Hematopoietic multipotent progenitor cell treated with erythropoietin and hydrocortisone succinate and interleukin-3 and kit ligand, for 6 days (in vitro differentiated cells): ENCODE data around the gene ITLN1.
"Not testable (repeated sequence)": the region's sequence is repeated elsewhere in the genome, so short reads cannot be mapped to it uniquely, and the experiment has no call there.

Experiments
- DNase-seq: peaks from one replicate; pipeline ENCODE4 v3.0.0-alpha.2; 2015

Gene ITLN1

DNA sequence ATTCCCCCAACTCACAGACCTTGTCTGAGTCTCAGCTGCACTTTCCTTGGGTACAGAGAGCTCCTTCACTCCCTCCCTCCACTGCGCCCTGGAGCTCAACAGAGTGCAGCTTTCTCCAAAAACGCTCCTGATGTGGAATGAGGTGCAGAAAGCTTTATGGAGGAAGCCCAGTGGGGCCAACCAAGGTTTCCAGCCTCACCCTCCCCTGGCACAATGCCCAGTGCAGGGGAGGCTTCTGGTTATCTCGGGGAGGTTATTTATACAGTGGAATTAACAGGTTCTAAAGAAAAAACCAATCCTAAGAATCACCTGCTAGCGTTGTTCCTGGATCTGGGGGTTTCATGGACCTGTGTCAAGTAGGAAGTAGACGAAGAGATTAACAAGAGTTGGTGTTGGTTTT, at the start of gene ITLN1:
Gene ITLN1, minus strand, starts transcription at position 139 of the 400 bp plus-strand sequence. CDS start 303 bp downstream, outside the sequence.
- DNase-seq: peak; percentile 83

DNA sequence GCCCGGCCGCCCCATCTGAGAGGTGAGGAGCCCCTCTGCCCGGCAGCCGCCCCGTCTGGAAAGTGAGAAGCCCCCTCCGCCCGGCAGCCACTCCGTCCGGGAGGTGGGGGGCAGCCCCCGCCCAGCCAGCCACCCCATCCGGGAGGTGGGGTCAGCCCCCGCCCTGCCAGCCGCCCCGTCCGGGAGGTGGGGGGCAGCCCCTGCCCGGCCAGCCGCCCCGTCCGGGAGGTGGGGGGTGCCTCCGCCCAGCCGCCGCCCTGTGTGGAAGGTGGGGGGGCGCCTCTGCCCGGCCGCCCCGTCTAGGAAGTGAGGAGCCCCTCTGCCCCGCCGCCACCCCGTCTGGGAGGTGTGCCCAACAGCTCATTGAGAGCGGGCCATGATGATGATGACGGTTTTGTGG, 48.3 kb upstream of the ITLN1 start:
- DNase-seq: not testable (repeated sequence)

DNA sequence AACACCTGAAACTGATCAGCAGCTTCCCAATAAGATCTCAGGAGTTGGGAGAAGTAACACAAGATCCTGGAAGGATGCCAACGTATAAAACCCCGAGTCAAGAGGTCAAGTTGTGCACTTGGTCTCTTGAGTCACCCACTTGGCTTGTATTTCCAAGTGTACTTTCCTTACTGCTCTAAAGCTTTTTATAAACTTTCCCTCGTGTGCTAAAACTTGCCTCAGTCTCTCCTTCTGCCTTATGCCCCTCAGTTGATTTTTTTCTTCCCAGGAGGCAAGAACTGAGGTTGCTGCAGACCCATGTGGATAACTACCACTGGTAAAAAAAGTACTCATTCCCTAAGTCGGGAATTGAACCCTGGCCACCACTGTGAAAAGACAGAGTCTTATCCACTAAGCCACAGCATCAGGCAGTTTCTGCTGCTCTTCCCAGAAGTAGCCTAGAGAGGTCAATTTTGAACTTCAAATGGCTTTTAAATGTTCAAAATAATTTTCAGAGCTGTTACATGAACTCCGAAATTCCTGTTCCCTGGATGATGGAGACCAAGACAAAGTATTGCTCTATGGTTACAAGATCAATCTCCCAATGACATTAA, 40.8 kb upstream of the ITLN1 start:
- no peak for DNase-seq

DNA sequence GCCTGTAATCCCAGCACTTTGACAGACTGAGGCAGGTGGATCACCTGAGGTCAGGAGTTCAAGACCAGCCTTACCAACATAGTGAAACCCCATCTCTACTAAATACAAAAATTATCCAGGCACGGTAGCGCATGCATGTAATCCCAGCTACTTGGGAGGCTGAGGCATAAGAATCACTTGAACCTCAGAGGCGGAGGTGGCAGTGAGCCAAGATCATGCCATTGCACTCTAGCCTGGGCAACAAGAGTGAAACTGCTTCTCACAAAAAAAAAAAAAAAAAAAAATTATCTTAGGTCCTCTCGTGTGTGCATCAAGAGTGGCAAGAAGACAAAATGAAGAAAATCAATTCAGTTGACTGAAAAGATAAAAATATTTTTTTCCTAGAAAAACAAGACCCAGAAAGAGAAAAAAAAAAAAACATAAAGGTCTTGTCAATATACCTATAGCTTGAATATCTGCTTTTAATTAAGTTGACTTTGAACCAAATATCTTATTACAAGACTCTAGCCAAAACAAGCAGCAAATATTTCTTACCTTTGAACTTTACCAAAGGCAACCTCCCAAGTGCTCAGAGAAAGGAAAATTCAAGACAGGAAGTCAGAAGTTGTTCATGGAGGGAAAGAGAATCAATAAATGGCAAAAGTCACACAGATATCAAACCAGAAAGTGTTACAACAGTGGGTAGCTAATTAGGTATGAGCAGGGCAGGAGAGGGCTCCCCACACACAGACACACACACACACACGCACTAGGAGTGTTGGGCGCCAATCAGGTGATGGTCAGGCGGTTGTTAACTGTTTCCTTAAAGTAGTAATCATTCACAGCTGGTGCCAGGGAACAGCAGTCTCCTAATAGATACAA, 40.0 kb upstream of the ITLN1 start:
- DNase-seq: no peak

DNA sequence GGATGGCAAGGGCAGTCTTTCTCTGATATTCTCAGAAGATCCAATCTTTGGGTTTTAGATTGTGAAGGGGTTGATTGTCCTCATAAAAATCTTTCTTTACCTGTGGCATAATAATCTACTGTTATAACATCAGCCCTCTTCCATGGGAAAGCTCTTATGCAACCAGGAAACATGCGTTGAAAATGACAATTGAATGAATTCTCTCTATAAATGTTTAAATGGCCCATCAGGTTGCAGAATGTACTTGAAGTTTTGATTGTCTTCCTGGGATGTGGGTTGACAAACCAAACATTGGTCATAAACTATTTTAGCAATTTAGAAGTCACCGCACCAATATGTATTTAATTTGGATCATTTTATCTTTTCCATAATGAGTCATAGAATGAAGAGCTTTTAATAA, 31.7 kb upstream of the ITLN1 start:
- no peak for DNase-seq

DNA sequence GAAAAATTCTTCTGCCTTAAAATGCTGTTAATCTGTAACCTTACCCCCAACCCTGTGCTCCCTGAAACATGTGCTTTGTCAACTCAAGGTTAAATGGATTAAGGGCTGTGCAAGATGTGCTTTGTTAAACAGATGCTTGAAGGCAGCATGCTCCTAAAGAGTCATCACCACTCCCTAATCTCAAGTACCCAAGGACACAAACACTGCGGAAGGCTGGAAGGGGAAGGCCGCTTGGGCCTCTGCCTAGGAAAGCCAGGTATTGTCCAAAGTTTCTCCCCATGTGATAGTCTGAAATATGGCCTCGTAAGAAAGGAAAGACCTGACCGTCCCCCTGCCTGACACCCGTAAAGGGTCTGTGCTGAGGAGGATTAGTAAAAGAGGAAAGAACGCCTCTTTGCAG, 28.2 kb upstream of the ITLN1 start:
- DNase-seq: not testable (repeated sequence)

DNA sequence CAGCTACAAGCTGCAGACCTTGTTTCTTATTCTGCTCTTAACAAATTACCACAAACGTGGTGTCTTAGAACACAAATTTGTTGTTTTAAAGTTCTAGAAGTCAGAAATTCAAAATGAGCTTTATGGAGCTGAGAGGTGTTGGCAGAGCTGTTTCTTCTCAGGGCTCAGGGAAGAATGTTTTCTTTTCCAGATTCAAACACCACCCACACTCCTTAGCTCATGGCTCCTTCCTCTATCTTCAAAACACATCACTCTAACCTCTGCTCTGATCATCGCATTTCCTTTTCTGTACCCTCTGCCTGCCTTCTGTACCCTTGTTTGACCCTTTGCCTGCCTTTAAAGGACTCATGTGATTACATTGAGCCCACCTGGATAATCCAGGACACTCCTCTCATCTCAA, 26.9 kb upstream of the ITLN1 start:
- no peak for DNase-seq

DNA sequence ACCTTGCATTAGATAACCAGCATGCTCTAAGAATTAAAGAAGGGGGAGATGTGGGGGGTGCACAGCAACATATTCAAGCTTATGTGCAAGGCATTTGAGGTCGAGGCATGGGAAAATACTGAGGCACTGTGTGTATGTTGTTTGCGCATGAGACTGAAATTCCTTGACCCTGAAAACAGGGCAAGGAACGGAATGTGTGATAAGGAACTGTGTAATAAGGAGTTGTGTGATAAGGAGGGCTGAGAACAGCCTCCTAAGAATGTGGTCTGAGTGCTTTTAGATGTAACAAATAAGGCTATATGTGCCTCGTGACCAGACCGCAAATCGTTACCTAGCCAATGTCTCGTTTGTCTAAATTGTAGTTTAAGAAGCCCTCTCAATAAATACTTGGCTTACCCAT, 26.5 kb upstream of the ITLN1 start:
- peak; percentile 90 for DNase-seq

DNA sequence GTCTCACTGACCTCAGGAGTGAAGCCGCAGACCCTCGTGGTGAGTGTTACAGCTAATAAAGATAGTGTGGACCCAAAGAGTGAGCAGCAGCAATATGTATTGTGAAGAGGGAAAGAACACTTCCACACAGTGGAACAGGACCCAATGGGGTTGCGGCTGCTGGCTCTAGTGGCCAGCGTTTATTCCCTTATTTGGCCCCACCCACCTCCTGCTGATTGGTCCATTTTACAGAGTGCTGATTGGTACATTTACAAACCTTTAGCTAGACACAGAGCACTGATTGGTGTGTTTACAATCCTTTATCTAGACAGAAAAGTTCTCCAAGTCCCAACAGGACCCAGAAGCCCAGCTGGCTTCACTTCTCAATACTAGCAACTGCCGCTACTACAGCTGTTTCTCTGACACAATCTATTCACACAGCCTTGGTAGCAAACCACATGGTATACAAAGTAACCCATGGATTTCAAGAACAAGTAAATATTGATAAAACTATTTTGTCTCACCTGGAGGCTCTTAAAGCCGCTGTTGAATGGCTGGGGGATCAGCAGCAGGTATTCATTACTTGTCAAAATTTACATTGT, 25.3 kb upstream of the ITLN1 start:
- no peak for DNase-seq

DNA sequence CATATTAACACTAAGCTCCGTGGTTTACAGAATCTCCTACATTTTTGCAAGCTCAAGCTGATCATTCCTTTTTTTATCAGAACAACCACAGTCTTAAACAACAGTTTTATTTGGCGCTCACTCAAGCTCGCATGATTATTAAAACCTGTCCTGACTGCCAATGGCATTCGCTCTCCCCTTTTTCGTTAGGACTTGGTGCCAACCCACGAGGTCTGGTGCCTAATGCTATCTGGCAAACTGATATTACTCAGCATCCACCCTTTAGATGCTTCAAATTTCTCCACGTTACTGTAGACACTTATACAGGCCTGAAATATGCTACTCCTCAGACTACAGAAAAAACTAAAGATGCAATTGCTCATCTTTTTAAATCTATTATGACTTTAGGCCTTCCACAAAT, 23.0 kb upstream of the ITLN1 start:
- DNase-seq: peak; percentile 96

DNA sequence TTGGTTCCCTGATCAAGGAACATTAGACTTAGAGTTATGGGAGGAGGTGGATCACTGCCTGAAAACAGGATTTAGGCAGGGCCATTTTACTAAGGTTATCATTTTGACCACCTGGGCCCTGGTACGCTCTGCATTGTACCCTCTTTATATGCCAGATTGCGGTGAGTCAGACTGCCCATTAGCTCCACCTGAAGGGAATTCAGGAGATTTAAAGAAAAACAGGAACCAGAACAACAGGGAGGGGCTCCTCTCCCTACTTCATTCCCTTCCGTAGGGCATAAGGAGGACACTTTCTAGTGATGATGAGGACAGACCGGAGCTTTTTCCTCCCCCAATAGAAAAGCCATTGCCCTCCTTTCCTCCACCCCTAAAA, 20.6 kb upstream of the ITLN1 start:
- DNase-seq: no peak

DNA sequence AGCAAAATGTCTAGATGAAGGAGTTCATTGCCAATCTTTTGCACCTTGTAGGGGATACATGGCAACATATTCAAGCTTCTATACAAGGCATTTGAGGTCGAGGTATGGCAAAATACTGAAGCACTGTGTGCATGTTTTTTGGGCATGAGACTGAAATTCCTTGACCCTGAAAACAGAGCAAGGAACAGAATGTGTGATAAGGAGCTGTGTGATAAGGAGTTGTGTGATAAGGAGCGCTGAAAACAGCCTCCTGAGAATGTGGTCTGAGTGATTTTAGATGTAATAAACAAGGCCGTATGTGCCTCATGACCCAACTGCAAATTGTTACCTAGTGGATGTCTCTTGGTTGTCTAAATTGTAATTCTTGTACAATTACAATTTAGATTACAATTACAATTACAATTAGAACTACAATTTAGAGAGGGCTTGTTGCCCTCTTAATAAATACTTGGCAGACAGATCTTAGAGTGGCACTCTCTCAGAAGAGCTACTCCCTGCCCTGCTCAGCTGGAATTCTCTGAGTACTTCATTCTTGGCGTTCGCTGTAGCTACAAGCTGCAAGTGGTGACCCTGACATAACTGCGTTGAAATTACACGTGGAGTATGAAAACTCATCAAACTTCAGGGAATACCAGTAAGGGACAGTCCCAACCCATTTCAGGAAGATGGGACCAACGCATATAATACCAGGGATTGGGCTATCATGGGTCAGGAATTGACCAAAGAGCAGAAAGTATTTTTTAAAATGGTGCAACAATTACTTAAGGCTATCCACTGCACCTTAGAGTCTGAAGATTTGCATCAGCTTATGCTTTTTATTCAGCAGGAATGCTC, 20.0 kb upstream of the ITLN1 start:
- DNase-seq: peak; percentile 44

DNA sequence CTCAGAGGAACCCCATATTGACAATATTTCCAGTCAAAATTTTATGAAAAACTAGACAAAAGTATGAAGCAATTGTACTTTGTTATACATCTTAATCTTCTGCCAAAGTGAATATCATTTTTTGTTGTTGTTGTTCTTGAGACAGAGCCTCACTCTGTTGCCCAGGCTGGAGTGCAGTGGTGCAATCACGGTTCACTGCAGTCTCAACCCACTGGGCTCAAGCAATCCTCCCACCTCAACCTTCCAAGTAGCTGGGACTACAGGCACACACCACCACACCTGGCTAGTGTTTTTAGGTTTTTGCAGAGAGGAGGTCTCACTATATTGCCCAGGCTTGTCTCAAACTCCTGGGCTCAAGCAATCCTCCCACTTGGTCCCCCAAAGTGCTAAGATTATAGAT, 17.3 kb upstream of the ITLN1 start:
- not testable (repeated sequence) for DNase-seq

DNA sequence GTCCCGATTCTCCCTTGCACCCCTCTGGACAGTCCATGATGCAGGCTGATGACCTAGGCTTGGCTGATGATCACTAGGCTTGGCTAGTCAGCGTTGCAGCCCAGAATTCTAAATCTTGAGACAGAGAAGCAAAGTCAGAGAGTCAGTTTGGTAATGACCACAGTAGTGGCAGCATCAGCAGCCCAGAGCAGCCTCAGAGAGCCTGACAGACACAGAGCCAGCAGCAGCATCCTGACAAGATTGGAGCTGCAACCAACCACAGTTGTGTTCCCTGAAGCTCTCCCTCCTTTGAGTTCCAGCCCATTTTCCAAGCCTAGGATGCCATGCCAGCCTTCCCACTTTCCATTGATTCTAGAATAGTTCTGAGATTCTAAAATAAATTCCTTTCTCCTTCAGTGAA, 16.8 kb upstream of the ITLN1 start:
- no peak for DNase-seq

DNA sequence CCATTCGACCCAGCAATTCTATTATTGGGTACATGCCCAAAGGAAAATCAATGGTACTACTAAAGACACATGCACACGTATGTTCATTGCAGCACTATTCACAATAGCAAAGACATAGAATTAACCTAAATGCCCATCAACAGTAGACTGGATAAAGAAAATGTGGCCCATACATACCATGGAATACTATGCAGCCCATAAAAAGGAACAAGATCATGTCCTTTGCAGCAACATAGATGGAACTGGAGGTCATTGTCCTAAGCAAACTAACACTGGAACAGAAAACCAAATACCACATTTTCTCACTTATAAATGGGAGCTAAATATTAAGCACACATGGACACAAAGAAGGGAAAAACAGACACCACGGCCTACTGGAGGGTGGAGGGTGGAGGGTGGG, 15.7 kb upstream of the ITLN1 start:
- not testable (repeated sequence) for DNase-seq

DNA sequence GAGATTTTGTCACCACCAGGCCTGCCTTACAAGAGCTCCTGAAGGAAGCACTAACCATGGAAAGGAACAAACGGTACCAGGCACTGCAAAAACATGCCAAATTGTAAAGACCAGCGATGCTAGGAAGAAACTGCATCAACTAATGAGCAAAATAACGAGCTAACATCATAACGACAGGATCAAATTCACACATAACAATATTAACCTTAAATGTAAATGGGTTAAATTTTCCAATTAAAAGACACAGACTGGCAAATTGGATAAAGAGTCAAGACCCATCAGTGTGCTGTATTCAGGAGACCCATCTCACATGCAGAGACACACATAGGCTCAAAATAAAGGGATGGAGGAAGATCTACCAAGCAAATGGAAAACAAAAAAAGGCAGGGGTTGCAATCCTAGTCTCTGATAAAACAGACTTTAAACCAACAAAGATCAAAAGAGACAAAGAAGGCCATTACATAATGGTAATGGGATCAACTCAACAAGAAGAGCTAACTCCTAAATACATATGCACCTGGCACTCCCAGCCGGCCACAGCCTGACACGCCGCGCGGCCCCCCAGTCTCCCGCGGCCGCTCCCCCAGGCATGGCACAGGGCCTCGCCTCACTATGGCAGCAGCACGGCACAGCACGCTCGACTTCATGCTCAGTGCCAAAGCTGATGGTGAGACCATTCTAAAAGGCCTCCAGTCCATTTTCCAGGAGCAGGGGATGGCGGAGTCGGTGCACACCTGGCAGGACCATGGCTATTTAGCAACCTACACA, 9.6 kb upstream of the ITLN1 start:
- not testable (repeated sequence) for DNase-seq

DNA sequence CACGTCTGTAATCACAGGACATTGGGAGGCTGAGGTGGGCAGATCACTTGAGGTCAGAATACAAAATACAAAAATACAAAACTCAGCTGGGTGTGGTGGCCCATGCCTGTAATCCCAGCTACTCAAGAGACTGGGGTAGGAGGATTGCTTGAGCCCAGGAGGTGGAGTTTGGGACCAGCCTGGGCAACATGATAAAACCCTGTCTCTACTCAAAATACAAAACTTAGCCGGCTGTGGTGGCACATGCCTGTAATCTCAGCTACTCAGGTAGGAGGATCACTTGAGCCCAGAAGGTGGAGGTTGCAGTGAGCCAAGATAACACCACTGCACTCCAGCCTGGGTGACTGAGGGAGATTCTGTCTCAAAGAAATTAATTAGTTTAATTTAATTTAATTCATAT, 6.5 kb upstream of the ITLN1 start:
- DNase-seq: peak; percentile 88

DNA sequence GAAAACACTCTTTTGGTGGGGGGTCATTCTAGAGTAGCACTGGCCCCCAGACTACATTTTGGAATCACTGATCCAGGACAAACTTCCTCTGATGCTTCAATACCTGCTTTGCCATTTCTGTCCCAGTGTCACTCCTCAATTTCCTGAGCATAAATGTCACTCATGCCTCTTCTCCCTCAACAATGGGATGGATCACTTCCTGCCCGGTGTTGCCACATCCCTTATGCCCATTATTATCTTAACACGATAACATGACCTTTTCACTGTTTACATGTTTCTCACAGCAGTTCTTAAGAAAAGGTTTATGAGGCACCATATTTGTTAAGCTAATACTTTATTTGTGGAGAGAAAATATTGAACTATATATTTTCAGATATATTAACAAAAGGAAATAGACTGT, 3.9 kb upstream of the ITLN1 start:
- no peak for DNase-seq

DNA sequence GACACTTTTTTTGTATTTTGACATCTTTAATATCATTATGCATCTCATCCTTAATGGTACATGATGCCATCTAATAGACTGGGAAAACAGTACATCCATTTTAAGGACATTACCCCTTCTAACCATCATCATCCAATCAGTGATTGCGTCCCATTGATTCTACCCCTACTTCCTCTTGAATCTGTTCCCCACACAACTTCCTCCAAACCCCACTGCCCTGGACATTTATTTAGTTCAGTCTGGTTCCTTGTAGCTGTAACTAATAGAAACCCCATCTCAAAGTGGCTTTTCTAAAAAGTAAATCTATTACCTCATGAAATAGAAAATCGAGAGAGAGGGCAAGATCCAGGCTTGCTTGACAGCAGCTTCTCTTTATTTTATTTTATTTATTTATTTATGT, 2.1 kb upstream of the ITLN1 start:
- DNase-seq: no peak

DNA sequence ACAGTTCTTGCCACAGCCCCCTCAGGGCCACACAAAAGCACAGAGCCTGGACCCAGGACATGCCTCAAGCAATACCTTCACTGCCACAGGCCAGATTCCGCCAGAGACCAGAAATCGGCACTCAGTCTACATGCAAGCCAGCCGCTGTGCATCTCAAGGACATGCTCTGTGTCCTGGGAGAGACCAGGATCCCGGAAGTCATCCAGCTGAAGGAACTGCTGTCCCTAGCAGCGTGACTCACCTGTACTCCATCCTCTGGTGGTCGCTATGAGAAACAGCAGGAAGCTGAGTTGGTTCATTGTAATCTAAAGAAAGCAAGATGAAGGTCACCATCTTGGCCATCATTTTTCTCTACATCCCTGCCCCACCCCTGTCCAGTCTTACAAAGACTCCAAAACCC, 401 bp downstream of the ITLN1 start:
- DNase-seq: no peak

DNA sequence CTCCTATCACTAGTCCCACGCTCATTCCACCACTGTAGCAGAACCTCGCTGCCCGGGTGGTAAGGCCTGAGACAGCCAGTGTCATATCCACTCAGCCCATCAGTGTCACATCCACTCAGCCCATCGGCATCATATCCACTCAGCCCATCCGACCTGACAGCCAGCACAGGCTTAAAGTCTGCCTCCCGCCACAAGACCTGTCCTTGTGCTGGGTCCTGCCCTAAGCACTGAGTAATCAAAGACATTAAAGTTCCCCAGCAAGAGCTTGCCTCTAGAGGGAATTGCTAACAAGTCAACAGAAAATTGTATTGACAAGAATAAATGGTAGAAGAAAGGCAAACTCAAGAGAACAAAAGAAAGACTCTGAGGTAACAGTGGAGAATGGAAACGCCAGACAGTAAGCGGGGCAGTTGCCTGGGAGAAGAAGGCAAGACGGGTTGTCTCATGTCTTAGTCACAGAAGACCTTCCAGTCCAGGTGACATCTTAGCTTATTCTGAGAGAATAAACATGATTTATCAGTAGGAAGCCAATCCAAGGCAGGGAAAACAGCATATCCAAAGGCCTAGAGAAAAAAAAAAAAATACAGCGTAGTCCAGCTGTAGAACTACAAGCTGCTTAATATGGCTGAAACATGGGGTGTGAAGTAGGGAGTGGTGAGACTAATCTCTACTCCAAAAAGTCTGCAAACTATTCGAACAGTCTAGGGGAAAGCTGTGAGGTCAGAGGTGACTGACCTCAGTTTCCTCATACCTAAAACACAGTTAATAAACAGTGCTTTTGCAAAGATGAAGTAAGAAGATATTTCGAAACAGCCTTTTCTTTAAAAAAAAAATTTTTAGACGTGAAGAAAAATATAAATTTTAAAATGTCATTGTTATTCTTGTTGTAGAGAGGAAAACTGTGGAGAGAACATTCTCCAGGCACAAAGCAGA, 1.1 kb downstream of the ITLN1 start:
- DNase-seq: no peak
